ENCODE measurements around the gene ANGPTL2. TPM values are rescaled to one million over a fixed set of nuclear protein-coding genes. Genes with fewer than 3 reads are reported as not detected.

ANGPTL2 gene
- total RNA-seq, 2 experiments from 2014 or later, result not detected

GRCh38 chr9:127170103-127170502 lies 47.7 kb upstream of the ANGPTL2 start:
- no peak overlapping the region for H3K27ac ChIP-seq (ENCODE audit: low read depth, low read length, poor library complexity, severe bottlenecking)
- H3K9me3 ChIP-seq (ENCODE audit: low read length), result no peaks in the 10 kb centered on the region
- no peaks in the 10 kb centered on the region for H3K79me2 ChIP-seq (ENCODE audit: insufficient read depth, low read depth, low read length)
- peak; percentile 14 for DNase-seq (ENCODE audit: low spot score)
- H3K4me2 ChIP-seq (ENCODE audit: low read length), result no peak overlapping the region
- no peak overlapping the region for H2AFZ ChIP-seq (ENCODE audit: low read length)
- no TSS peak for BruUV-seq (replicated peaks)
- H4K20me1 ChIP-seq (ENCODE audit: insufficient read depth, low read length), result no peaks in the 10 kb centered on the region
- no peak for TF ChIP-seq EZH2phosphoT487 (IDR thresholded peaks at IDR 0.05; ENCODE audit: borderline replicate concordance, low read depth, low read length)
- TF ChIP-seq CTCF (conservative IDR thresholded peaks at IDR 0.05; ENCODE audit: low read length), result peak; percentile 63
- peaks cover 47% of the 10 kb centered on the region for H3K4me1 ChIP-seq (ENCODE audit: insufficient read depth, low read length, poor library complexity, severe bottlenecking)
- CTCF ChIA-PET (ENCODE audit: unreplicated experiment), result no interaction called here
- no peaks in the 10 kb centered on the region for H3K9me2 ChIP-seq (ENCODE audit: insufficient read depth, low read length)
- no peak overlapping the region for H3K4me3 ChIP-seq (ENCODE audit: low read depth, low read length, poor library complexity, severe bottlenecking)
- no peaks in the 10 kb centered on the region for H3K36me3 ChIP-seq (ENCODE audit: insufficient read depth, low read length)
- POLR2A ChIA-PET, result interaction anchor here (1.0 kb wide), 1 partner anchor 14 kb away, joined by 3 read pairs; no protein-coding TSS in a partner anchor
- intact Hi-C loops (cut with micrococcal nuclease; ENCODE audit: unreplicated experiment), result no loop called here

GRCh38 chr9:127169575-127169883 lies 47.1 kb upstream of the ANGPTL2 start:
- ChIA-PET CTCF (ENCODE audit: unreplicated experiment) (no interaction called here), POLR2A (no interaction called here)
- BruUV-seq (replicated peaks), result no TSS peak
- Histone ChIP-seq H3K36me3 (ENCODE audit: insufficient read depth, low read length) (no peaks in the 10 kb centered on the region), H3K27ac (ENCODE audit: low read depth, low read length, poor library complexity, severe bottlenecking) (no peak overlapping the region), H3K4me2 (ENCODE audit: low read length) (no peak overlapping the region), H3K9me3 (ENCODE audit: low read length) (no peaks in the 10 kb centered on the region), H3K79me2 (ENCODE audit: insufficient read depth, low read depth, low read length) (no peaks in the 10 kb centered on the region), H4K20me1 (ENCODE audit: insufficient read depth, low read length) (no peaks in the 10 kb centered on the region), H3K4me3 (ENCODE audit: low read depth, low read length, poor library complexity, severe bottlenecking) (no peak overlapping the region), H3K9me2 (ENCODE audit: insufficient read depth, low read length) (no peaks in the 10 kb centered on the region), H3K4me1 (ENCODE audit: insufficient read depth, low read length, poor library complexity, severe bottlenecking) (peaks cover 50% of the 10 kb centered on the region), H2AFZ (ENCODE audit: low read length) (no peak overlapping the region)
- DNase-seq (ENCODE audit: low spot score), result no peak
- intact Hi-C loops (cut with micrococcal nuclease; ENCODE audit: unreplicated experiment), result no loop called here
- TF ChIP-seq CTCF (conservative IDR thresholded peaks at IDR 0.05; ENCODE audit: low read length) (no peak), EZH2phosphoT487 (IDR thresholded peaks at IDR 0.05; ENCODE audit: borderline replicate concordance, low read depth, low read length) (no peak)

- ChIA-PET CTCF (ENCODE audit: unreplicated experiment) (no interaction called here), POLR2A (no interaction called here)
- Histone ChIP-seq H3K4me2 (ENCODE audit: low read length) (no peak overlapping the region), H4K20me1 (ENCODE audit: insufficient read depth, low read length) (no peaks in the 10 kb centered on the region), H2AFZ (ENCODE audit: low read length) (no peak overlapping the region), H3K79me2 (ENCODE audit: insufficient read depth, low read depth, low read length) (no peaks in the 10 kb centered on the region), H3K9me3 (ENCODE audit: low read length) (no peaks in the 10 kb centered on the region), H3K36me3 (ENCODE audit: insufficient read depth, low read length) (no peaks in the 10 kb centered on the region), H3K4me1 (ENCODE audit: insufficient read depth, low read length, poor library complexity, severe bottlenecking) (peaks cover 53% of the 10 kb centered on the region), H3K27ac (ENCODE audit: low read depth, low read length, poor library complexity, severe bottlenecking) (no peak overlapping the region), H3K9me2 (ENCODE audit: insufficient read depth, low read length) (no peaks in the 10 kb centered on the region), H3K4me3 (ENCODE audit: low read depth, low read length, poor library complexity, severe bottlenecking) (no peak overlapping the region)
- DNase-seq (ENCODE audit: low spot score), result no peak
- intact Hi-C loops (cut with micrococcal nuclease; ENCODE audit: unreplicated experiment), result no loop called here
- TF ChIP-seq CTCF (conservative IDR thresholded peaks at IDR 0.05; ENCODE audit: low read length) (no peak), EZH2phosphoT487 (IDR thresholded peaks at IDR 0.05; ENCODE audit: borderline replicate concordance, low read depth, low read length) (no peak)
- BruUV-seq (replicated peaks), result no TSS peak
Observed at GRCh38 chr9:127168756-127169574, 46.5 kb upstream of the ANGPTL2 start.
